ENCODE results near the gene PTCH1. TPM values are rescaled to one million over a fixed set of nuclear protein-coding genes. Genes with fewer than 3 reads are reported as not detected.

The PTCH1 gene
- total RNA-seq, 1 donor from 2014 or later: 25.2 TPM

DNA sequence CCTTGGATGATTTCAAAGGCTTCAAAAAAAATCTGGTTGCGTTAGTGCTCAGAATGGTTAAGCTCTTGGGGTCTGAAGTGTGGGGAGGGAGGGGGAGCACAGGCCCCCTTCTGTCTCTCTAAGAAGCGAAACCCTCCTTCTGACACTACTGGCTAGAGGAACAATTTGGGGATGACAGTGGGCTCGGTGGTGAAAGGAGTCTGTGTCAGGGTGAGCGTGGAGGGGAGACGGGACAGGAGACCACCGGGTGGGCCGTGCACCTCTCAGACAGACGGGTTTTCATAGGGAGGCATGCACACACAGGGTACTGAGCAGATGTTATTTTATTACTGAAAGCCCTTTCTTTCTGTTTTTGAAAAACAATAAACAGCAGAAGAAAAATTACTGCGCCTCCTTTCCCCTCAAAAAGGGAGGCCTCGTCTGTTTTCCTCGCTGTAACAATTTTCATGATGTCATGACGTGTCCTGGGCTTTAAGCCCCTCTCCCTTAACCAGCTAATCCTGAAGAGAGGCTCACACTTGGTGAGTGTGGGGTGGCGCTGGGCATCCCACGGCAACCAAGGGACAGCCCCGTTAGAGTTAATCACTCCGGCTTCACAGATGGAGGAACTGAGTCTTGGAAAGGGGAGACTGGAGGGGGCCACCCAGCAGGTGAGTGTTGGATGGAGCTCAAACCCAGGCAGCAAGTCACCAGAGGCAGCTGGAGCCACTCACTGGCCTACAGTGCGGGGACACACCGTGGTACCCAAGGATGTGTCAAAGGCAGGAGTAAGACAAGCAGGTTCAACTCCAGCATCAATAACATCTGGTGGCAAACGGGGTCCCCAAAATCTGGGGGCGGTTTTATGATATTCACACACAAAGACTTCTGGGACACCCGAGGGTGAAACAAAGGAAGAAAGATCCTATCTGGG is 53.4 kb downstream of the PTCH1 start:
- Histone ChIP-seq H3K36me3 (peaks cover 34 to 71% of the 10 kb centered on the region in 2 donors), H3K27ac (no peak overlapping the region)

DNA sequence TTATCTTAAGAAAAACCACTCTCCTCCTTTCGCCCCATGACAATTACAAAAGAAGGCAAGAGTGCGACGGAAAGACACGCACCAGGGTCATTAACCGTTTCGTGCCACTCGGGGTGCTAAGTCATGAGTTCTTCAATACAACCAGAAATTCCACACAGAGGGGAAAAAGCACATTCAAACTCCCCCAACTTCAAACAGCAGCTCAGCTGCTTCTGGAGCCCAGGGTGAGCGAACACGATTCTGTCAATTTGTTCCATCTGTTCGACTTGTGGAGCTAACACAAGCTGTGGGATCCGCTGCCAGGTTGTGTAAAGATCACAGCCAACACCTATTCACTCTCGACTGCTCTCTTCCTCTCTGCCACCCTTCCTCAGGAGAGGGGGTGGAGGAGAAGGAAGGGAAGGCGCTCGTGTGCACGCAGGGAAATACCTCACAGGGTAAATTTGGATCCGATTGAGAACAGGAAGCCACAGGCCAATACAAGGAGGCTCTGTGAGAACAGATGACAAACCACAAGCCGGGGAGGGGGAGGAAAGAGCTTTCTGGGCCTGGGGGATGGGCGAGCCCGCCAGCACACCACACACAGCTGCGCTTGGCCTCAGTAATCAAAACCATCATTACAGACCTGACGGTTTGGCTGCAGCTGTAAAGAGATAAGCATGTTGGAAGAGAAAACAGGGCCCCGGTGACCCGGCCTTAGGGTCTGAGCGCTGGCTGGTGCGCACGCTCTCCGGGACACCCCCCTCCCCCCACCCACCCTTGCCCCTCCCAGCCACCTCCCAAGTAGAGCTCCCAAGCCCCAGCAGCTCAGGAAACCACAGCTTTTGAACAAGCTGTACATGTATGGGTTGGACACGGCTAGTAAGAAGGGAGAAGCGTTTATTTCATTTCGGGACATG is 54.3 kb downstream of the PTCH1 start:
- DNase-seq (ENCODE audit: low spot score in 2 of 2): peak in 1 of 2 donors; percentile 70
- Histone ChIP-seq H3K27ac (no peak overlapping the region), H3K4me1 (no peaks in the 10 kb centered on the region), H3K4me3 (peak overlapping the region in 1 of 2 donors; percentile 32), H3K9me3 (no peaks in the 10 kb centered on the region), H3K36me3 (peaks cover 35 to 70% of the 10 kb centered on the region in 2 donors), H3K27me3 (no peaks in the 10 kb centered on the region)
- TF ChIP-seq, protein P1, sequence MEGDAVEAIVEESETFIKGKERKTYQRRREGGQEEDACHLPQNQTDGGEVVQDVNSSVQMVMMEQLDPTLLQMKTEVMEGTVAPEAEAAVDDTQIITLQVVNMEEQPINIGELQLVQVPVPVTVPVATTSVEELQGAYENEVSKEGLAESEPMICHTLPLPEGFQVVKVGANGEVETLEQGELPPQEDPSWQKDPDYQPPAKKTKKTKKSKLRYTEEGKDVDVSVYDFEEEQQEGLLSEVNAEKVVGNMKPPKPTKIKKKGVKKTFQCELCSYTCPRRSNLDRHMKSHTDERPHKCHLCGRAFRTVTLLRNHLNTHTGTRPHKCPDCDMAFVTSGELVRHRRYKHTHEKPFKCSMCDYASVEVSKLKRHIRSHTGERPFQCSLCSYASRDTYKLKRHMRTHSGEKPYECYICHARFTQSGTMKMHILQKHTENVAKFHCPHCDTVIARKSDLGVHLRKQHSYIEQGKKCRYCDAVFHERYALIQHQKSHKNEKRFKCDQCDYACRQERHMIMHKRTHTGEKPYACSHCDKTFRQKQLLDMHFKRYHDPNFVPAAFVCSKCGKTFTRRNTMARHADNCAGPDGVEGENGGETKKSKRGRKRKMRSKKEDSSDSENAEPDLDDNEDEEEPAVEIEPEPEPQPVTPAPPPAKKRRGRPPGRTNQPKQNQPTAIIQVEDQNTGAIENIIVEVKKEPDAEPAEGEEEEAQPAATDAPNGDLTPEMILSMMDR (IDR thresholded peaks at IDR 0.05): no peak
- intact Hi-C loops (cut with DNase I): no loop called here

More for the DNA sequence above, 53.4 kb downstream of the PTCH1 start:
- Histone ChIP-seq H3K4me1 (no peaks in the 10 kb centered on the region), H3K9me3 (no peaks in the 10 kb centered on the region), H3K27me3 (no peaks in the 10 kb centered on the region), H3K4me3 (peak overlapping the region in 1 of 2 donors; percentile 32)
- intact Hi-C loops (cut with DNase I): no loop called here
- TF ChIP-seq, protein P1 (IDR thresholded peaks at IDR 0.05): no peak
- DNase-seq (ENCODE audit: low spot score in 2 of 2): no peak

DNA sequence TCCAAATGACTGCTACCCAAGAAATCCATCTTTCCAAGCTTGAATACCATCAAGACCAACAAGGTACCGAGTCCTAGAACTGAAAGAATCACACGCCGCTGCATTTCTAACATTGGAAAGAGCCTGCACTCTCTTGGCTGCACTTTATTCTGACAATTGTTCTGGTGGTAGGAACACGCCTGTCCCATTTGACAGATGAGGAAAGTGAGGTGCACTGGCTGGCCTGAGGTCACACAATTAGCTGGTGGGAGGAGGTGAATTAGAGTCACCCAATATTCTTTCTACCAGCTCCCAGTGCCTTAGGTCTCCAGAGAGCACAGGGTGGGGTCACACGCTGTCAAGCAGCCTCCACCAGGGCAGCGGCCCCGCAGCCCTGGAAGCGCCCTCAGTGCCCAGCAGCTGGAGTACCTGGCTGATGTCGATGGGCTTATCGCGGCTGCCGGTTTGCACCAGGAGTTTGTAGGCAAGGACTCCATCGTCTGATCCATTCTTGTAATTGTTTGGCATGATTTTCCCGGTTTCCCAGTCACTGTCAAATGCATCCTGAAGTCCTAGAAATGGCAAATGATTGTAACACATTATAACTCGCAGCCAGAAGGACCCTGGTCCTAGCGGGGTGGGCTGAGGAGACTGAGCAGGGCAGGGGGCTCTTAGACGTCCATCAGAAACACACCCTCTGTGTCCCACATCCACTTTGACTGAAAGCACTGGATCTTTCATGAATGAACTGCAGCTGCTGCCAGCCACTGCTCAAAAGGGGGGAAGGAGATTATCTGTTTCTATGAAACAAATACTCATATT is 55.1 kb downstream of the PTCH1 start:
- peaks cover 28 to 67% of the 10 kb centered on the region in 2 donors for H3K36me3 ChIP-seq
- H3K4me3 ChIP-seq: no peak overlapping the region
- no peak for DNase-seq (ENCODE audit: low spot score in 2 of 2)
- no peaks in the 10 kb centered on the region for H3K4me1 ChIP-seq
- intact Hi-C loops (cut with DNase I): no loop called here
- no peaks in the 10 kb centered on the region for H3K9me3 ChIP-seq
- TF ChIP-seq, protein P1 (IDR thresholded peaks at IDR 0.05): no peak
- no peak overlapping the region for H3K27ac ChIP-seq
- H3K27me3 ChIP-seq: no peaks in the 10 kb centered on the region

DNA sequence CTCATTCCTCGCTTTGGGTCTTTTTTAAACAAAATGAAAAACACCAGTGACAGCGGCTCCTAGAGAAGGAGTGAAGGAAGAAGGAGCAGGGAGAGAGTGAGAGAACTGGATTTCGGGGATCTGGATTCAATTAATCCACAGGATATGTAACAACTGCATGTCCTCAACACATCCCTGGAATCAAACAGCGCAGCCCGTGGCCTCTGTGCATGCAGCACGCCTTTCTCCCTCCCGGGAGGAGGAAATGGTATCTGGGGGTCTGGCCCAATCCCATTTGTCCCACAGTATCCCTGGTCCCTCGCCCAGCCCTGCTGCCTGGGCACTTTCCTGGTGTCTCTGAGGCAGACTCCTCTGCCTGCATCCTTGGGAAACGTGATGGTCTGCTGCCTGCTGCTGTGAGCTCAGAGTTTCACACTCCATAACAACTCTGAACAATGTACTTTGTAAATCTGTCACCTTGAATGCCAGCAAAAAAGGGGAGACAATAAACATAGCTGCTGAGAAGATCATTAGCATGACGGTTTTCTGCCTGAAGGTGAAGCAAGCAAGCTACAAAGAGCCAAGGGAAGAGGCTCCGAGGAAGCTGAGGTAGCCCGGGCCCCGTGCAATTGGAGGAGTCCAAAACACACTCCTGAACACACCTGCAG is 56.1 kb downstream of the PTCH1 start:
- intact Hi-C loops (cut with DNase I): no loop called here
- TF ChIP-seq, protein P1 (IDR thresholded peaks at IDR 0.05): no peak
- Histone ChIP-seq H3K36me3 (peaks cover 32 to 65% of the 10 kb centered on the region in 2 donors), H3K27ac (no peak overlapping the region), H3K27me3 (no peaks in the 10 kb centered on the region), H3K4me3 (no peak overlapping the region), H3K4me1 (no peaks in the 10 kb centered on the region), H3K9me3 (no peaks in the 10 kb centered on the region)
- DNase-seq (ENCODE audit: low spot score in 2 of 2): no peak

All from ascending aorta (tissue), 2 donors.